KMS-11 (cell line): Measurements from ENCODE around the gene RBAK.
"Not testable (repeated sequence)": the region's sequence is repeated elsewhere in the genome, so short reads cannot be mapped to it uniquely, and the experiment has no call there.

Experiments
- H2AFZ ChIP-seq: fragments of 200-600 bp; sonication (generic); 2 replicates; pipeline ENCODE4 v1.6.1; 2016; ENCODE audit warnings: antibody characterized with exemption, mixed run types, low read depth
- H3K27ac ChIP-seq: fragments of 200-600 bp; sonication (generic); 2 replicates; pipeline ENCODE4 v1.6.1; 2016; ENCODE audit warnings: mild to moderate bottlenecking, mixed run types
- H3K27me3 ChIP-seq: fragments of 200-600 bp; sonication (generic); 2 replicates; pipeline ENCODE4 v1.6.1; 2017; ENCODE audit warnings: mild to moderate bottlenecking, low read depth, mixed run types, moderate library complexity; ENCODE audit not compliant: insufficient read depth
- H3K36me3 ChIP-seq: fragments of 200-600 bp; sonication (generic); 2 replicates; pipeline ENCODE4 v1.6.1; 2017; ENCODE audit warnings: mild to moderate bottlenecking, mixed run types; ENCODE audit not compliant: insufficient read depth
- H3K4me1 ChIP-seq: fragments of 200-600 bp; sonication (generic); 2 replicates; pipeline ENCODE4 v1.6.1; 2016; ENCODE audit warnings: mild to moderate bottlenecking, low read depth, mixed run types; ENCODE audit not compliant: poor library complexity, severe bottlenecking
- H3K4me2 ChIP-seq: fragments of 200-600 bp; sonication (generic); 2 replicates; pipeline ENCODE4 v1.7.0; 2016; ENCODE audit warnings: mild to moderate bottlenecking, mixed run types
- H3K4me3 ChIP-seq: fragments of 200-600 bp; sonication (generic); IDR thresholded peaks from 2 replicates; pipeline ENCODE4 v1.6.1; 2017; ENCODE audit warnings: low read depth, low read length, mixed read lengths; ENCODE audit not compliant: insufficient read depth
- H3K79me2 ChIP-seq: fragments of 200-600 bp; sonication (generic); 2 replicates; pipeline ENCODE4 v1.6.1; 2016; ENCODE audit warnings: low read depth, mixed run types; ENCODE audit not compliant: insufficient read depth
- H3K9ac ChIP-seq: fragments of 200-600 bp; sonication (generic); 2 replicates; pipeline ENCODE4 v1.6.1; 2016; ENCODE audit warnings: mild to moderate bottlenecking, mixed run types
- H4K20me1 ChIP-seq: fragments of 200-600 bp; sonication (generic); 2 replicates; pipeline ENCODE4 v1.6.1; 2016; ENCODE audit warnings: mild to moderate bottlenecking, mixed run types; ENCODE audit not compliant: insufficient read depth
- TF ChIP-seq, protein P1 (sequence below): fragments of 200-600 bp; sonication (generic); conservative IDR thresholded peaks from 2 replicates; pipeline ENCODE4 v1.6.1; 2017; ENCODE audit warnings: low read depth, mild to moderate bottlenecking, antibody characterized with exemption, low read length, moderate library complexity, mixed read lengths

Gene RBAK

DNA sequence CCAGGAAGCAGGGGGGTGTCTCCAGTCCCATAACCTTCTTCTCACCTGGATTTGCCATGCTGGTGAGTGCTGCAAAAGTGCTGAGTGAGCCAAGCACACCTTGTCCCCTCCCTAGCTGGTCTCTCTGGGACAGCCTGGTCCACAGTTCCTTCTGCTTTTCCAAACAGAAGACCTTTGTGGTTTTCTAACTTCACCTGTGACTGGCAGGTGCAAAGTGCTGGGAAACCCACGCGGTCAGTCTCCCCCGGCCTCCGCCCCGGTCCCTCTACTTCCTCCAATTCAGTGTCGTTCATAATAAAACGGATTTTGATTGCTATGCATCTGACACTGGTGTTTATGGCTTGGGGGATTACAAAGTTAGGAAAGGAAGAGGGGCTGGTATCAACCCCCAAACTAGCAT is 37.1 kb downstream of the RBAK start:
- no peaks in the 10 kb centered on the region for H4K20me1 ChIP-seq
- H3K36me3 ChIP-seq = no peaks in the 10 kb centered on the region
- H3K9ac ChIP-seq = no peak overlapping the region
- H3K79me2 ChIP-seq = no peaks in the 10 kb centered on the region
- H2AFZ ChIP-seq = no peak overlapping the region
- H3K4me1 ChIP-seq = no peaks in the 10 kb centered on the region
- H3K27me3 ChIP-seq = no peaks in the 10 kb centered on the region
- H3K27ac ChIP-seq = no peak overlapping the region
- H3K4me3 ChIP-seq = no peak overlapping the region
- H3K4me2 ChIP-seq = no peak overlapping the region
- TF ChIP-seq, protein P1, sequence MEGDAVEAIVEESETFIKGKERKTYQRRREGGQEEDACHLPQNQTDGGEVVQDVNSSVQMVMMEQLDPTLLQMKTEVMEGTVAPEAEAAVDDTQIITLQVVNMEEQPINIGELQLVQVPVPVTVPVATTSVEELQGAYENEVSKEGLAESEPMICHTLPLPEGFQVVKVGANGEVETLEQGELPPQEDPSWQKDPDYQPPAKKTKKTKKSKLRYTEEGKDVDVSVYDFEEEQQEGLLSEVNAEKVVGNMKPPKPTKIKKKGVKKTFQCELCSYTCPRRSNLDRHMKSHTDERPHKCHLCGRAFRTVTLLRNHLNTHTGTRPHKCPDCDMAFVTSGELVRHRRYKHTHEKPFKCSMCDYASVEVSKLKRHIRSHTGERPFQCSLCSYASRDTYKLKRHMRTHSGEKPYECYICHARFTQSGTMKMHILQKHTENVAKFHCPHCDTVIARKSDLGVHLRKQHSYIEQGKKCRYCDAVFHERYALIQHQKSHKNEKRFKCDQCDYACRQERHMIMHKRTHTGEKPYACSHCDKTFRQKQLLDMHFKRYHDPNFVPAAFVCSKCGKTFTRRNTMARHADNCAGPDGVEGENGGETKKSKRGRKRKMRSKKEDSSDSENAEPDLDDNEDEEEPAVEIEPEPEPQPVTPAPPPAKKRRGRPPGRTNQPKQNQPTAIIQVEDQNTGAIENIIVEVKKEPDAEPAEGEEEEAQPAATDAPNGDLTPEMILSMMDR = no peak

DNA sequence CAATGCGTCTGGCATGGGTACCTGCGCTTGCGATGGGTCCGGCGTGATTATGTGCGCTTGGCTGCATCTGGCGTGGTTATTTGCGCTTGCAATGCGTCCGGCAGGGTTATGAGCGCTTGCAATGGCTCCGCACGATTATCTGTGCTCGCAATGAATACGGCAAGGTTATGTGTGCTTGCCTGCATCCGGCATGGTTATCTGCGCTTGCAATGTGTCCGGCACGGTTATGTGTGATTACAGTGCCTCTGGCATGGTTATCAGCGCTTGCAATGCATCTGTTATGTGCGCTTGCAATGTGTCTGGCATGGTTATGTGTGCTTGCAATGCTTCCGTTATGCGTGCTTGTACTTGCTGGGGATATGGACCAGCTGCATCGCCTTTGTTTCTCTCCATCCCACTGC is 37.7 kb downstream of the RBAK start:
- no peak overlapping the region for H2AFZ ChIP-seq
- TF ChIP-seq, protein P1 = no peak
- no peaks in the 10 kb centered on the region for H4K20me1 ChIP-seq
- H3K79me2 ChIP-seq = no peaks in the 10 kb centered on the region
- H3K9ac ChIP-seq = no peak overlapping the region
- H3K4me3 ChIP-seq = no peak overlapping the region
- H3K36me3 ChIP-seq = no peaks in the 10 kb centered on the region
- no peak overlapping the region for H3K4me2 ChIP-seq
- no peaks in the 10 kb centered on the region for H3K27me3 ChIP-seq
- no peak overlapping the region for H3K27ac ChIP-seq
- H3K4me1 ChIP-seq = no peaks in the 10 kb centered on the region

DNA sequence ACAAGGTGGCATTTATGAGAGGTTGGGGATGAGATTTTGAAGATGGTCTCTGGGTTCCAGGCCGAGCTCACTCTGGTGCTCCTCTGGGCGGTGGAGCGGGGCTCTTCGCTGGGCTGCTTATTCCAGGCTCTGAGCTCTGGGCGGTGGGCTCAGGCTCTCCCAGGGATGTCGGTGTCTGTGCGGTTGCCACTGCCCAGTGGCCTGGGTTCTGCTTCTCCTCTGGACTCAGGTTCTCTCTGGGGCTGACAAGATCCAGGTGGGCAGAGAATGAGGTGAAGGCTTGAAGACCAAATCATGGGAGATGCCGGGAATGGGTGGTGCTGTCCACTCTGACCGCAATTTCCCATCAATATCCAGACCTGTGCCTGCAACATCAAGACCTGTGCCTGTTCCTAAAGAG is 40.6 kb downstream of the RBAK start:
- H3K36me3 ChIP-seq = no peaks in the 10 kb centered on the region
- no peaks in the 10 kb centered on the region for H3K79me2 ChIP-seq
- H2AFZ ChIP-seq = no peak overlapping the region
- H3K9ac ChIP-seq = no peak overlapping the region
- TF ChIP-seq, protein P1 = no peak
- no peaks in the 10 kb centered on the region for H4K20me1 ChIP-seq
- no peak overlapping the region for H3K4me3 ChIP-seq
- H3K4me2 ChIP-seq = no peak overlapping the region
- H3K4me1 ChIP-seq = no peaks in the 10 kb centered on the region
- H3K27me3 ChIP-seq = no peaks in the 10 kb centered on the region
- H3K27ac ChIP-seq = no peak overlapping the region

DNA sequence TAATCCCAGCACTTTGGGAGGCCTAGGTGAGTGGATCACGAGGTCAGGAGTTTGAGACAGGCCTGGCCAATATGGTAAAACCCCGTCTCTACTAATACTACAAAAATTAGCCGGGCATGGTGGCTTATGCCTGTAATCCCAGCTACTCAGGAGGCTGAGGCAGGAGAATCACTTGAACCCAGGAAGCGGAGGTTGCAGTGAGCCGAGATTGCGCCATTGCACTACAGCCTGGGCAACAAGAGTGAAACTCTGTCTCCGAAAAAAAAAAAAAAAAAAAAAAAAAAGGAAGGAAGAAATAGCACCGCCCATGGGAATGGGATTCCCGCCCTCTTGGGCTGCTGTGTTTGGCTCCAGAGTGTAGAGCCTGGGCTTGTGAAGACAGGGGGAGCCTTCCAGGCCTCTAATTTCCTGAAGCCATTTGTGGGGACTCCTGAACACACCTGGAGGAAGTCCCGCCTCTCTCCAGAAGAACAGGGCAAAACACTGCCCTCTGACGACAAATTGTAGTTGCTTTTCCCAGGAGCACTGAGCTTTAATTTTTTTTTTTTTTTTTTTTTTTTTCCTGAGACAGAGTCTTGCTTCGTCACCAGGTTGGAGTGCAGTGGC is 42.7 kb downstream of the RBAK start:
- not testable (repeated sequence) for H3K9ac ChIP-seq, H3K27ac ChIP-seq, H3K4me1 ChIP-seq, H3K27me3 ChIP-seq, H3K4me3 ChIP-seq, H4K20me1 ChIP-seq, H2AFZ ChIP-seq, H3K79me2 ChIP-seq, H3K4me2 ChIP-seq, H3K36me3 ChIP-seq

DNA sequence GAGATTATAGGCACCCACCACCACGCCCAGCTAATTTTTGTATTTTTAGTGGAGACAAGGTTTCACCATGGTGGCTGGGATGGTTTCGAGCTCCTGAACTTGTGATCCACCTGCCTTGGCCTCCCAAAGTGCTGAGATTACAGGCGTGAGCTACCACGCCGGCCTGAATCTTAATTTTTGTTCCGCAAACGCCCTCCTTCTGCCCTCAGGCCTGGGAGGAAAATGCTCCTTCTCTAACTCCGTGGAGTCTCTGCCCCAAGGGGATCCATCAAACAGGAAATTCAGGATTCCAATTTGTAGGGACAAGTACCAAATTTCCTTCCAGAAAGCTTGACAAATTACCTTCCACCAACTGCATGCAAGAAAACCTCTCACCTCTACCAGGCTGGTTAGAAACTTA is 43.2 kb downstream of the RBAK start:
- H3K4me1 ChIP-seq = no peaks in the 10 kb centered on the region
- no peak overlapping the region for H3K4me2 ChIP-seq
- H3K27ac ChIP-seq = no peak overlapping the region
- no peaks in the 10 kb centered on the region for H3K79me2 ChIP-seq
- no peaks in the 10 kb centered on the region for H4K20me1 ChIP-seq
- H3K9ac ChIP-seq = no peak overlapping the region
- TF ChIP-seq, protein P1 = no peak
- no peak overlapping the region for H2AFZ ChIP-seq
- no peaks in the 10 kb centered on the region for H3K27me3 ChIP-seq
- no peaks in the 10 kb centered on the region for H3K36me3 ChIP-seq
- H3K4me3 ChIP-seq = no peak overlapping the region
